ENCODE measurements around the gene MT1B. TPM values are rescaled to one million over a fixed set of nuclear protein-coding genes. Genes with fewer than 3 reads are reported as not detected.

The MT1B gene
- total and polyA plus RNA-seq, 2 of the 13 experiments (the other 11 are each of a cell fraction or from before 2014, with no cell fraction given): 0.89 TPM; not detected in 1

GRCh38 chr16:56636616-56637413 is 14.9 kb upstream of the MT1B start (continued):
- no peak for TF ChIP-seq ZNF609 (CRISPR knock-in tag; IDR thresholded peaks at IDR 0.05; ENCODE audit: borderline replicate concordance)
- TF ChIP-seq ZNF263 (CRISPR knock-in tag; IDR thresholded peaks at IDR 0.05): no peak
- no peak for TF ChIP-seq BRD4 (CRISPR knock-in tag; IDR thresholded peaks at IDR 0.05)
- TF ChIP-seq ZNF17 (CRISPR knock-in tag; IDR thresholded peaks at IDR 0.05): no peak
- TF ChIP-seq GMEB2 (CRISPR knock-in tag; IDR thresholded peaks at IDR 0.05; ENCODE audit: low read depth): no peak
- no peak for TF ChIP-seq WIZ (CRISPR knock-in tag; IDR thresholded peaks at IDR 0.05)
- no peak for TF ChIP-seq ZNF720 (CRISPR knock-in tag; IDR thresholded peaks at IDR 0.05)
- no peak for TF ChIP-seq REPIN1 (CRISPR knock-in tag; IDR thresholded peaks at IDR 0.05; ENCODE audit: borderline replicate concordance, low read depth)
- no peak for TF ChIP-seq ZNF790 (CRISPR knock-in tag; IDR thresholded peaks at IDR 0.05; ENCODE audit: borderline replicate concordance)
- no peak for TF ChIP-seq ZFY (CRISPR knock-in tag; IDR thresholded peaks at IDR 0.05)
- TF ChIP-seq RERE (CRISPR knock-in tag; IDR thresholded peaks at IDR 0.05; ENCODE audit: low read depth): no peak
- no peak for TF ChIP-seq CENPBD1 (CRISPR knock-in tag; IDR thresholded peaks at IDR 0.05; ENCODE audit: borderline replicate concordance, low read depth)
- TF ChIP-seq TFAP4 (IDR thresholded peaks at IDR 0.05; ENCODE audit: borderline replicate concordance, low read depth): no peak
